WERI-Rb-1 (cell line): ENCODE measurements around the gene NUDCD3.
"Not testable (repeated sequence)": the region's sequence is repeated elsewhere in the genome, so short reads cannot be mapped to it uniquely, and the experiment has no call there.

ENCODE experiments used
- DNase-seq: peaks from one replicate; pipeline ENCODE4 v3.0.0-alpha.2; 2020
- H3K27ac ChIP-seq: fragments of 250-450 bp; sonication (Bioruptor Pico); 2 replicates; pipeline ENCODE4 v1.5.1; 2020; ENCODE audit warnings: mild to moderate bottlenecking, moderate library complexity
- H3K27me3 ChIP-seq: fragments of 250-450 bp; sonication (Bioruptor Pico); 2 replicates; pipeline ENCODE4 v1.5.1; 2021; ENCODE audit warnings: mild to moderate bottlenecking, low read depth, moderate library complexity; ENCODE audit not compliant: insufficient read depth, severe bottlenecking
- H3K36me3 ChIP-seq: fragments of 250-450 bp; sonication (Bioruptor Pico); 2 replicates; pipeline ENCODE4 v1.5.1; 2020; ENCODE audit warnings: mild to moderate bottlenecking, moderate library complexity
- H3K4me3 ChIP-seq: 2 replicates; pipeline ENCODE4 v1.5.1; 2011; ENCODE audit warnings: low read depth, mild to moderate bottlenecking, control low read depth, low read length
- H3K9me3 ChIP-seq: fragments of 250-450 bp; sonication (Bioruptor Pico); 2 replicates; pipeline ENCODE4 v1.5.1; 2021; ENCODE audit warnings: mild to moderate bottlenecking, moderate library complexity; ENCODE audit not compliant: severe bottlenecking
- TF ChIP-seq, protein P1 (sequence below): IDR thresholded peaks from 2 replicates; pipeline ENCODE4 v1.5.1; 2011; ENCODE audit warnings: low read depth, mild to moderate bottlenecking, control low read depth, inconsistent platforms, low read length

NUDCD3 gene

DNA sequence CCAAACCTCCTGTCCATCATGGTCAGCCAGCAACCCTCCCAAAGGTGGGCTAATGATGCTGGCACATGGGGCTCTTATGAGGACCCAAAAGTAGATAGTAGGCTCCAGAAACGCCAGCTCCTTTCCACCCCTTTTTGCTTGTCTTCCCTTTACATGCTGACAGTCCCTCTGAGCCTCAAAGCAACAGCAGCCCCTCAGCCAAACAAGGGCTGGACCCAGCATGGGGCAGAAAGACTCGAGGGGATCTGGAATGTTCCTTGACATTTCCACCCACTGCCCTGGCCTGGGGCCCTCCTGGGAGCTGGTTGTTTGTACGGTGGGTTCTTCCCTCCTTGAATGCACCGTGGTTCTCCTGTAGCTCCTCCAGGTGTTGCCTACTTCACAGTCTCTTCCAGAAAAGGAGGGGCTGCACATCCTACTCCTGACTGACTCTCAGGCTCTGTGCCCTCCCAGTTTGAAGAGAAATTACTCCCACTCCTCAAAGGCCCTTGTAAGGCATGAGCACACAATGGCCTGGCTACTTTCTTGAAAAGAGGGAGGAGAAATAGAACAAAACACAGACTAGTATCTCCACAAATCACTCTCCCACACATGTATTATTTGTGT is 21.5 kb upstream of the NUDCD3 start:
- Histone ChIP-seq H3K27ac (no peak overlapping the region), H3K9me3 (peaks cover 5% of the 10 kb centered on the region), H3K36me3 (no peaks in the 10 kb centered on the region), H3K4me3 (no peak overlapping the region), H3K27me3 (no peaks in the 10 kb centered on the region)
- TF ChIP-seq, protein P1, sequence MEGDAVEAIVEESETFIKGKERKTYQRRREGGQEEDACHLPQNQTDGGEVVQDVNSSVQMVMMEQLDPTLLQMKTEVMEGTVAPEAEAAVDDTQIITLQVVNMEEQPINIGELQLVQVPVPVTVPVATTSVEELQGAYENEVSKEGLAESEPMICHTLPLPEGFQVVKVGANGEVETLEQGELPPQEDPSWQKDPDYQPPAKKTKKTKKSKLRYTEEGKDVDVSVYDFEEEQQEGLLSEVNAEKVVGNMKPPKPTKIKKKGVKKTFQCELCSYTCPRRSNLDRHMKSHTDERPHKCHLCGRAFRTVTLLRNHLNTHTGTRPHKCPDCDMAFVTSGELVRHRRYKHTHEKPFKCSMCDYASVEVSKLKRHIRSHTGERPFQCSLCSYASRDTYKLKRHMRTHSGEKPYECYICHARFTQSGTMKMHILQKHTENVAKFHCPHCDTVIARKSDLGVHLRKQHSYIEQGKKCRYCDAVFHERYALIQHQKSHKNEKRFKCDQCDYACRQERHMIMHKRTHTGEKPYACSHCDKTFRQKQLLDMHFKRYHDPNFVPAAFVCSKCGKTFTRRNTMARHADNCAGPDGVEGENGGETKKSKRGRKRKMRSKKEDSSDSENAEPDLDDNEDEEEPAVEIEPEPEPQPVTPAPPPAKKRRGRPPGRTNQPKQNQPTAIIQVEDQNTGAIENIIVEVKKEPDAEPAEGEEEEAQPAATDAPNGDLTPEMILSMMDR = no peak
- no peak for DNase-seq

DNA sequence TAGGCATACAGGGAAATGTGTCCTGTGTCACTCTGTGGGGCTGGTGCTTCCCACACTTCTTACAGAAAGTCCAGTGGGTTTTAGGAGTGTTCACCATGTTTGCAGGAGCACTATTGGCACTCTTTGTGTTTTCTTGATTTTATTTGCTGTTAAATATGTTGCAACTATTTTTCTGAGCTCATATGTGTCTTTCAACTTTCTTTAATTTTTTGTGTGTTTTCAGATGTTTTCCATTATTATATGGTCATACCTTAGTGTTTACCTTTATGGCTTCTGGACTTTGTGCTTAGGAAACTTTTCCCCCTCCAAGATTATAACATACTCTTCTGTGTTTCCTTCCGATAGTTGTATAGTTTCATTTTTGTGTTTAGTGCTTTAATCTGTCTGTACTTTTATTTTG is 20.8 kb upstream of the NUDCD3 start:
- Histone ChIP-seq H3K27ac (no peak overlapping the region), H3K27me3 (no peaks in the 10 kb centered on the region), H3K9me3 (peaks cover 5% of the 10 kb centered on the region), H3K36me3 (no peaks in the 10 kb centered on the region), H3K4me3 (no peak overlapping the region)
- DNase-seq = no peak
- TF ChIP-seq, protein P1 = no peak

DNA sequence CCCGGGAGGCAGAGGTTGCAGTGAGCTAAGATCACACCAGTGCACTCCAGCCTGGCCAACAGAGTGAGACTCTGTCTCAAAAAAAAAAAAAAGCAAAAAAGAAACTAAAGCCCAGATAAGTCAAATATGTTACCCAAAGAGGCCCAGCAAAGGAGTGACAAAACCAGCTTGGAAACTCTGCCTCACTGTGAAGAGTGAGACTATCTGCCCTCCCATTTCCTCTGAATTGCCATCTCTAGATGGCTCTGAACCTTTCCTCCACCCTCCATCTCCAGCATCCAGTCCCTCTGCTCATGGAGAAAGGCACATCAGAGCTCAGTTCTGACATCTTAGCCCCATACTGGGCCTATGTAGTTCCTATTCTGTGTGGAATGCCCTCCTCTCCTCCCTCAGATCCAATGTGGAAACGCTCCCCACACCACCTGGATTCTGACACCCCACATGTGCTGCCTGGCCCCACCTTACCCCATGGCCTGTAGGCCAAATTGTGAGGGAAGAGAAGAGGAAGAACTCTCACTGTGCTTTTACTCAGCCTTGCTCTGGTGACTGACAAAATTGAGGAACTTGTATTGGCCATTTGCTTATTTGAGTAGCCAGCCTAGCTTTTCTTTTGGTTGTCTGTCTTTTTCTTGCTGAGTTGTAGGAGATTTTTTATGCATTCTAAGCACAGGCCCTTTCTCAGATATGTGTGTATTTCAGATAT is 18.0 kb upstream of the NUDCD3 start:
- Histone ChIP-seq H3K4me3 (no peak overlapping the region), H3K36me3 (no peaks in the 10 kb centered on the region), H3K27ac (no peak overlapping the region), H3K27me3 (no peaks in the 10 kb centered on the region), H3K9me3 (peaks cover 5% of the 10 kb centered on the region)
- TF ChIP-seq, protein P1 = no peak
- DNase-seq = no peak

DNA sequence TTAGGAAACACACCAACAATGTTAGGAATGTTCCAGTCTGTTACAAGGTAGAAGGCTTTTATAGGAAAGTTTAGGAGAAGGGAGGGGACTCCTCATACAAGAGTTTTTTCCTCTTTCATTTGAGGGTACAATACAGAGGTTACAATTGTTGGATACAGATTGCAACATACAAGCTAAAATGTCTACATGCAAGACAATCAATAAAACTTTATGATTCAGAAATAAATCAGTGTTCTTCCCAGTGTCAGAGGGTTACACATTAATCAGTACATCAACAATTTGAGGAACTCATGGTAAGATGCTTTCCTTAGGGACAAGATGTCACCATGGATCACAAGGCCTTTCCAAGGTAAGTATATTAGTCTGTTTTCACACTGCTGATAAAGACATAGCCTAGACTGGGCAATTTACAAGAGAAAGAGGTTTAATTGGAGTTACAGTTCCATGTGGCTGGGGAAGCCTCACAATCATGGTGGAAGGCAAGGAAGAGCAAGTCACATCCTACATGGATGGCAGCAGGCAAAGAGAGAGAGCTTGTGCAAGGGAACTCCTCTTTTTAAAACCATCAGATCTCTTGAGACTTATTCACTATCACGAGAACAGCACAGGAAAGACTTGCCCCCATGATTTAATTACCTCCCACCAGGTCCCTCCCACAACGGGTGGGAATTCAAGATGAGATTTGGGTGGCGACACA is 16.3 kb upstream of the NUDCD3 start:
- H3K4me3 ChIP-seq, H3K9me3 ChIP-seq, H3K27ac ChIP-seq, DNase-seq, H3K27me3 ChIP-seq, H3K36me3 ChIP-seq: not testable (repeated sequence)

DNA sequence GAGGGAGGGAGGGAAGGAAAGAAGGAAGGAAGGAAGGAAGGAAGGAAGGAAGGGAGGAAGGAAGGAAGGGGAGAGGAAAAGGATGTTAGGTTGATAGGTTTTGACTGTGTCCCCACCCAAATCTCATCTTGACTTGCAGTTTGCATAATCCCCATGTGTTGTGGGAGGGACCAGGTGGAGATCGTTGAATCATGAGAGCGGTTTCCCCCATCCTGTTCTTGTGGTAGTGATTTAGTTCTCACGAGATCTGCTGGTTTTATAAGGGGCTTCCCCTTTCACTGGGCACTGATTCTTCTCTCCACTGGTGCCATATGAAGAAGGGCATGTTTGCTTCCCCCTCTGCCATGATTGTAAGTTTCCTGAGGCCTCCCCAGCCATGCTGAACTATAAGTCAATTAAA is 15.1 kb upstream of the NUDCD3 start:
- Histone ChIP-seq H3K9me3 (peaks cover 5% of the 10 kb centered on the region), H3K4me3 (no peak overlapping the region)
- DNase-seq = no peak

More for the DNA sequence above, 15.1 kb upstream of the NUDCD3 start:
- H3K36me3 ChIP-seq = no peaks in the 10 kb centered on the region
- no peaks in the 10 kb centered on the region for H3K27me3 ChIP-seq
- H3K27ac ChIP-seq = no peak overlapping the region
- TF ChIP-seq, protein P1 = no peak
